Measurements from ENCODE around the gene ZMIZ1.

DNA sequence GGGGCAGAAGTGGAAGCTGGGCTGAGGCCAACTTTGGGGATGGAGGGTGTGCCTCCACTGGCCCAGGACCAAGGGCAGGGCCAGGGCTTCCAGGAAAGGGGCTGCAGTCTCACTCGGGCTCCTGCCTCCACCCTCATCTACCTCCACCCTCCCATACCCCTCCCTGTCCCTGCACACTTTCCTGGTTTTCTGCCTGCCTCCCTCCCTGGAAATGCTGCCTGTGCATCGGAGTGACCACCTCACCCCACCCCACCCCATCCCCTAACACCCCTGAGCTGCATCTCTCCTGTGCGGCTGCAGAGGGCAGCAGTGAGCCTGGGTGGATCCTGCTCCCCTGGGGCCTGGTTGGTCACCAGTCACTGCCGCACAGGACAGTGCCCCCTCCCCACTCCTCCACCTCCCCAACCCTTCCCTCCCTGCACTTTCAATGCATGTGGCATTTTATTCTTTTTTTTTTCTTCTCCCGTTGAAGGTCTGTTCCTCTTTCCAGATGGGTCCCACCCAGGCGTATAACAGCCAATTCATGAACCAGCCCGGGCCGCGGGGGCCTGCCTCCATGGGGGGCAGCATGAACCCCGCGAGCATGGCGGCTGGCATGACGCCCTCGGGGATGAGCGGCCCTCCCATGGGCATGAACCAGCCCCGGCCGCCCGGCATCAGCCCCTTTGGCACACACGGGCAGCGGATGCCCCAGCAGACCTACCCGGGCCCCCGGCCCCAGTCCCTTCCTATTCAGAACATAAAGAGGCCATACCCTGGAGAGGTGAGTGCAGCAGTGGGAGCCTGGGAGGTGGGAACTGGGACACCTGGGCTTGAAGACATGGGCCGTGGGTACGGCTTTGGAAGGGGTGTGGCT, 224.4 kb downstream of the ZMIZ1 start:
- TF ChIP-seq POLR2AphosphoS5 (IDR thresholded peaks at IDR 0.05; ENCODE audit: low read depth, low read length) (no peak), SIN3A (IDR thresholded peaks at IDR 0.05; ENCODE audit: borderline replicate concordance, insufficient read depth, low read depth, low read length) (no peak)
- TF ChIP-seq, protein P1, sequence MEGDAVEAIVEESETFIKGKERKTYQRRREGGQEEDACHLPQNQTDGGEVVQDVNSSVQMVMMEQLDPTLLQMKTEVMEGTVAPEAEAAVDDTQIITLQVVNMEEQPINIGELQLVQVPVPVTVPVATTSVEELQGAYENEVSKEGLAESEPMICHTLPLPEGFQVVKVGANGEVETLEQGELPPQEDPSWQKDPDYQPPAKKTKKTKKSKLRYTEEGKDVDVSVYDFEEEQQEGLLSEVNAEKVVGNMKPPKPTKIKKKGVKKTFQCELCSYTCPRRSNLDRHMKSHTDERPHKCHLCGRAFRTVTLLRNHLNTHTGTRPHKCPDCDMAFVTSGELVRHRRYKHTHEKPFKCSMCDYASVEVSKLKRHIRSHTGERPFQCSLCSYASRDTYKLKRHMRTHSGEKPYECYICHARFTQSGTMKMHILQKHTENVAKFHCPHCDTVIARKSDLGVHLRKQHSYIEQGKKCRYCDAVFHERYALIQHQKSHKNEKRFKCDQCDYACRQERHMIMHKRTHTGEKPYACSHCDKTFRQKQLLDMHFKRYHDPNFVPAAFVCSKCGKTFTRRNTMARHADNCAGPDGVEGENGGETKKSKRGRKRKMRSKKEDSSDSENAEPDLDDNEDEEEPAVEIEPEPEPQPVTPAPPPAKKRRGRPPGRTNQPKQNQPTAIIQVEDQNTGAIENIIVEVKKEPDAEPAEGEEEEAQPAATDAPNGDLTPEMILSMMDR (IDR thresholded peaks at IDR 0.05): peak; percentile 87; the same call in 1 of the 2 replicates
